ENCODE data around the gene JTB.

Gene JTB

DNA sequence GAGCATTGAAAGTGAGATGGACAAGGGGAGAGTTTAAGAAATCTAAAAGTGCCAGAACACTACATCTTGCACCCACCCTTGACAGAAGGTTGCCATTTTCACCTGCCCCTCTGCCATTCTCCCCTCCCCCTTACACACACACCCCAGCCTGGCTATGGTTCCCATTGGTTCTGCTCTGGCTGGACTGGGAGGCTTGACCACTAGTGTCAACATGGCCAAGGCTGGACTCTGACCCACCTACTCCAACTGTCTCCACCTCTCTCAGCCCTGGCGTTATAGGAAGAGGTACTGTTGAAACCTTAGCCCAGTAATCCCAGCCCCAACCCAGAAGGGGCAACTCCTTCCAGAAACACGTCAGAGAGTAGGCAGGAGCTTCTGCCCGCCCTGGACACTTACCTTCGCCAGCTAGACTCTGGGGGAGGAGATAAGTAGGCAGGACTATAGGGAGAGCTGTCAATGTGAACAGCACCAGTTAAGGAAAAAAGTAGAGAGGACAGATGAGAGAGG is 23.6 kb downstream of the JTB start:
- DNase-seq, result no peak

DNA sequence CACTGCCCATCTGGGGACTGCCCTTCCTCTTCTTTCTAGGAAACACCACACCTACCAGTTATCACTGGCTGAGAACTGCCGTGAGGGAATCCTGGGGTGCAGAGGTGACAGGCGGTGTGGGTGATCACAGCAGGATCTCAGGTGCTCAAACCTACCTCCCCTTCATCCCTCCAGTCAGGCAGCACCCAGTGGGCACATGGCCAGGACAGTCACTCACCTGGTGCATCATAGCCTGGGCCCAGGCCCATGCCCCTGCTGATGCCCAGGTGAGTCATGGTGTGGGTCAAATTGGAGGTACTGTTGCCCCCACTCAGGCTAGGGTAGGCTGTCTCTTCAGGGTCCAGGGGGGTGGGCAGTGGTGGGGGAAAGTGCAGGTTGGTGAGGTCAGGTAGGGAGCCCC is 25.7 kb downstream of the JTB start:
- DNase-seq, result no peak

DNA sequence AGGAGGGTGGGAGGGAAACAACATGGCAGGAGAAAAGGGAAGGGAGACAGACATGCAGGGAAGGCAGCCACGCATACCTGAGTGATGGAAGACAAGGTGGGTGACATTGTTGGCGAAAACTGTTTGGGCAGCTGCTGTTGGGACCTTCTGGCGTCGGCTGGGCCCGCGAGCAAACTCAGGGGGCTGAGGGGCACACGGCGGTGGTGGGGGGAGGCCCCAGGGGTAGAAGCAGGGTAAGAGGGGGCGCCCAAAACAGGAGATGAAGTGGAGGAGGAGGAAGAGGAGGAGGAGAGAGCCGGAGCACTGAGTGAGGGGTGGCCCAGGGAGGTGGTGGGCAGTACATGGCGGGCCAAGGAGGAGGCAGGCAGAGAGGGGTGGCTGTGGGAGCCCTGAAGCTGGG is 26.3 kb downstream of the JTB start:
- DNase-seq, result no peak

DNA sequence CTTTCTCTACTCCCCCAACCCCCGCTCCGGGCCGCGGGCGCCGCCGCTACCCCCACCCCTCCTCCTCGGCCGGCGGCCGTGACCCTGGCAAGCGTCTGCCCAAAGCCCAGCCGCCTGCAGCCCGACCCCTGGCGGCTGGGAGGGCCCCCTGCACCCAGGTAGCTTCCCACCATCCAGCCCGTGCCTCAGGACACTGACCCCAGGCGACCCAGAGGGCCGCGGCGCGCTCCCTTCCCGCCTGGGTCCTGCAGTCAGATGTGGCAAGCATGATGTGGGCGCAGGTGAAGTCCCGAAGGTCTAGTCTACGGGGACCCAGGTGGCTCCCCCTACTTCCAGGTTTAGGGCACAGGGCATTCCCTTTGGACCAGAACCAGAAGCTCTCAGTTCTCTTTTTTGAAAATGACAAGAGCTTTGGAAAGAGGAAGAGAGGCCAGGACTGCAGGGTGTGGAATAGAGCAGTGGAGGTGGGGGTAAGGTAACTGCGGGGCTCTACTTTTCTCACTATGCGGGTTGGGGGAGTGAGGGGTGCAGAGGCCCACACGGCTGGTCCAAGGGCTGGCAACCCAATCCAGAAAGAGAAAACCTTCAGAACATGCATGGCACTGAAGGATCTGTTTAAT is 30.7 kb downstream of the JTB start, which contains the start of gene DENND4B:
Gene DENND4B, minus strand, starts transcription at position 97 of the 620 bp plus-strand sequence. CDS start 2,344 bp downstream, outside the sequence.
- DNase-seq, result peak; percentile 79 to 93 (median 82)

DNA sequence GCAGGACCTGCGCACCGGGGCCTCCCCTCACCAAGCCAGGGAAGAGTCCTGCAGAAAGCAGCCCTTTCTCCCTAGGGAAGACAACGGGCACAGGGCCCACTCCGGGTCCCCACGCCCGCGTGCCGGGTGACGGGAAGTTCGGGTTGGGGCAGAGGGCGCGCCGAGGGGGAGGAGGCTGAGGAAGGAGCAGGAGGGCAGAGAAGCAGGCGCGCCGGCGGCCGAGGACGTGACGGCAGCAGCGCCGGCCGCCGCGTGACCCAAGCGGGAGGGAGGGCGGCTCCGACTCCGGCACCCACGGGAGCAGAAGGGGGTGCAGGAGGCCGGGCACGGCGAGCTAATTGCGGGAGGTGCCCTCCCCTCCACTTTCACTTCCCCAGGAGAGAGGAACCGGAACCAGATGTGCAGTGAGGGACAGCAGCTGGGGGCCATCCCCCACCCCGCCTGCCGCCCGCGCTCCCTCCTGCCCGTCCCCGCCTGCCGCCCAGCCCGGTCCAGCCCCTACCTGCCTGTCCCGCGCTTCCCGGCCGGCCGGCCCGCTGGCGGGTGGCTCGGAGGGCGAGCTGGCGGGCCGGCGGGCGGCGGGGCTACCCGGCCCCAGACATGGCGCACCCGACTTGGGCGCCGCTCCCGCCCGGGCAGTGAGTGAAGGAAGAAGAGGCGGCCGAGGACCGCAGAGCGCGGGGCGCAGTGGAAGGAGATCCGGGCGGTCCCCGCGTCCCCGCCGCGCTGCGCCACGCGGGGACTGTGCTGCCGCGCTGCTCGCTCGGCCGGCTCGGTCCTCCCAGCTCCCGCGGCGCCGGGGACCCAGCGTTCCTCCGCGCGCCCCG is 31.5 kb downstream of the JTB start:
- DNase-seq, result peak; percentile 47 to 79 (median 63)

DNA sequence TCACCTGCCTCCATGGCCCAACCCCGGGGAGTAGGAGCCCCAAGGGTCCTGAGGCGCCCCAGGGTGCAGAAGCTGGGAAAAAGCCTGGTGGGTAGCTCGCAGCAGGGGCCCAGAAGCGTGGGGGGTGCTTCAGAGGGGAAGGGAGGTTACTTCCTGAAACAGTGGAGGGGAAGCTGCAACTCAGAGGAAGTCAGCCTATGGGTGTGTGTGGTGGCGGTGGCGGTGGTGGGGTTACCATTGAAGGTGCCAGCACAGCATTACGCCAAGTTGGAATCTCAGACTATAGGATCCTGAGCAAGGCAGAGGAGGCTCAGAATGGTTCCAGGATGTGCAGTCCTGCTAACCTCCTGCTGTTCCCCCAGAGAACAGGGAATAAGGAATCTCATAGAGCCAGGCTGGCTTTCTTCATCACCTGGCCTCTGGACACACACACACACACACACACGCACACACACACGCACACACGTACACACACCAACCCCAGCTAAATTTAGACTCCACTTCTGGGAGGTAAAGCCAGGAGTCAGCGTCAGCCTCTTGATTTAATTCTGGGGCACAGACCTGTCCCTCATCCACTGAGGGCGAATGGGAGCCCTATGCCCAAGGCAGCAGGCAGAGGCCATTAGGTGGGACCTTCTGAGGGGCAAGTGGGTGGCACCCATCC is 32.2 kb downstream of the JTB start:
- peak in 2 of 3 experiments; percentile 32 to 63 for DNase-seq

DNA sequence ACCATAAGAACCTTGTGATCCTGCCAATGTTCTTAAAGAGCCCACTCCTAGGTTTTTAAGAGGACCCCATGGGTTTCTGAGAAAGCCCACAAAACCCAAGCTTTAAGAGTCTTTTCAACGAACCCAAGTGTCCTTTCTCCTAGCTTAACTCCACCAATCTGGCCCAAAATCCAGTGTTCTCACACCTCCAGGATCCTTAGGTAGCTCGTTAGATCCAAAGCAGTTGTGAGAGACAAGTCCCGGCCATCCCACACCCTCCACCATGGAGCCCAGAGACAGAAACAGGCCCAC is 32.7 kb downstream of the JTB start:
- DNase-seq, result no peak

DNA sequence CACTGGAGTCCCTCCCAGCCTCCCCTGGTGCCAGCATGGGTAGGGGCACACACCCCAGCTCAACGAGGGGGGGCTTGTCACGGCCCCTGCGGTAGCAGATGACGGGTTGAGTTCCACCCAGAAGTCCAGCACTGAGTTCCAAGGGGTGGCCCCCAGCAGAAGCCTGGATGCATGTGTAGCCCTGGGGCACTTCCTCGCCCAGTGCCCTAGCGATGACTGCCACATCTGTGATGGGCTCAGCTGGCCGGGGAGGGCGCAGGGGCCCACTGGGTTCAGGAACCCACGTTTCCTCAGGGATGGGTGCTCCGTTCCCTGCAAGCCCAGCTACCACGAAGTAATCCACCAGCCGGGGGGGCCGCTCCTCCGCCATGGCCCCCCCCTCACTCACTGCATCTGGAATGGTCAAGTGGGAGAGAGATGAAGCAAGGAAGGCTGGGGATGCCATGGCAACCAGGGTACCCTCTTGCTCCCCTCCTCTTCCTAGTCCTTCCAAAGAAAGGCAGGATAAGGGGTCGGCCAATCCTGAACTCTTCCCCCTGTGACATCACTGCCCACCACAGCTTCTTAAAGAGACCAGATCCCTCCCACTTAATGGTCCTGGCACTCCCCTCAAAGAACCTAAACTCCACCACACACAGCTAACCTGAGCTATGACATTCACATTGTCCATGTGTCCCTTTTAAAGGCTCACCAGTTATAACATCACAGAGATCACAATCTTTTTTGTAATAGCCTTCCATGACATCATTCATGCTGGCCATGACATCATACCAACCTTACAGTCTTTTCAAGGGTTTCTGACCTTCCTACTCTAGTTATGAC is 33.3 kb downstream of the JTB start:
- no peak for DNase-seq

DNA sequence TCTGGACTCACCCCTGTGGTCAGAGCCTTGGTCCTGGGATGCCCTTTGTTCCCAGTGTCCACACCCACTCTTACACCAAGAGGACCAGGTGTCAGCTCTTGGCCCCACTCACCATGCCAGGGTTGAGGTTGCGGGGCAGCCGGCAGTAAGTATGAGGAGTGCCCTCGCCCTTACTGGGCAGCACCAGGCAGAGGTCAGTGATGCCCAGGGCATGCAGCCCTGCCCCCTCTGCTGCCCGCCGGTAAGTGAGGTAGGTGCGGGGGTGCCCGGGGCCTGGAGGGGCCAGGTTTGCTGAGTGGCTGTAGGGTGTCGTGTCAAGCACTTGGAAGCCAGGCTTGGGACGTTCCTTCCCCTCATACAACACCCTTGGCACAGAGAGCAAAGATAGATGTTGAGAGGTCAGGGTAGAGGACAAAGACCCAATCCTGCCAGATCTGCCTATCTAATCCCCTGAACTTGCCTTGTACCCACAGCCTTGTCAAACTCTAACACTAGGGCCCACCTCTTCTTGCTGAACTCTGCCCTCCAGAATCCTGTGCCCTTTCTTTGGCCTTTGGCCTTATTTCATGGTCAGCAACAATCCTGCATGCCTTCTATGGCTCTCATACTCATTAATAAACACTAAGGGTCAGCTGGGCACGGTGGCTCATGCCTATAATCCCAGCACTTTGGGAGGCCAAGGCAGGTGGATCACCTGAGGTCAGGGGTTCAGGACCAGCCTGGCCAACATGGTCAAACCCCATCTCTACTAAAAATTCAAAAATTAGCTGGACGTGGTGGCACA is 34.5 kb downstream of the JTB start:
- DNase-seq, result no peak

DNA sequence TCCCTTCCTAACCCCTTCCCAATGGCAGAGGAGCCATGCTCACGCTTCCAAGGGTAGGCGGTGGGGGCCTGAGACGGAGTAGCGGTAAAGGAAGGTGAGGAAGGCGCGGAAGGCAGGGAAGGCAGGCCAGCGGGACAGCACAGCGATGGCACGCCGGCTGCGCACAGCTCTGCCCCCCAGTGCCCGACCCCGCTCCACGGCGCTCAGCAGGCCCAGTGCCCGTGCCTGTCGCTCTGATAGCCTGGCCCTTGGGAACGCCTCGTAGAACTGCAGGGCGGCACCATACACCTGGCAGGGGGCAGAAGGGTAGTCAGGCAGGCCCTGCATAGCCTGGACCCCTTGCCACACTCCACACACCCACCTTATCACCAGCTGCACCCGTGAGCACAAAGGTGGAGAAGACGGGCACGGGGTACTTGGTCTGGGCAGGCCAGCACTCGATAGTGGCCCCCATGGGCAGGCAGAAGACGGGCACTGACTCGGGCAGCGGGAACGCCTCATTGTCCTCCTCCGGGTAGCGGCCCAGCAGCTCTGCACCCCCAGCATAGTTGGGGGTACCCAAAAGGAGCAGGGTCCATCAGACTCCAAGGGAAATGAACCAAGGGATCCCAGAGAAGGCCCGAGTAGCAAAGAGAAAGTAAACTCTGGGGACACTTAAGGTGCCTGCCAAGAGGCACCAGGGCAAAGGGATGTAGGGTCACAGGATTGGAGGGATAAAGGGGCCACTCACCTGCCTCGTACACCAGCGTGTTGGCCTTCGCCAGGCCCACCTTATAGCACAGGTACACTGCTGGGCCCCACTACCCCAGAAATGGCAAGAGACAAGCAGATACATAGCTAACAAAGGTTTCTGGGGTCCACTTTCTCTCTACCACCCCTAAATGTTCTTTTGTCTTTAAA is 35.4 kb downstream of the JTB start:
- DNase-seq, result no peak

DNA sequence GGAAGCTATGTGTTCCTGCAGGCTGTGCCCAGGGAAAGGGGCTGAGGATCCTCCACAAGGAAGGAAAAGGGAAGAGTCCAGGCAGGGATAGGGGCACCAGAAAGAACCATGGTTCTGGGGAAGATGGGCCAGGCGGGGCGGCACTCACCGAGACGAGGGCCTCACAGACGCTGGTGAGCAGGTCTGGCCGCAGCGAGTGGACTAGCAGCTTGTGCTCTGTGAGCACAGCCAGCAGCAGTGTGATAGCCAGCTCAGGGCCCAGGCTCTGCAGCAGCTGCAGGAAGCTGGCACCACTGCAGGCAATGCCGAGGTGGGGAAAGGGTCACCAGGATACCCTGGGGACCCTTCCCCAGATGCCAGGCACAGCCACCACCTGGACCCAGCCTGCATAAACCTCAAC is 36.7 kb downstream of the JTB start:
- DNase-seq, result no peak

DNA sequence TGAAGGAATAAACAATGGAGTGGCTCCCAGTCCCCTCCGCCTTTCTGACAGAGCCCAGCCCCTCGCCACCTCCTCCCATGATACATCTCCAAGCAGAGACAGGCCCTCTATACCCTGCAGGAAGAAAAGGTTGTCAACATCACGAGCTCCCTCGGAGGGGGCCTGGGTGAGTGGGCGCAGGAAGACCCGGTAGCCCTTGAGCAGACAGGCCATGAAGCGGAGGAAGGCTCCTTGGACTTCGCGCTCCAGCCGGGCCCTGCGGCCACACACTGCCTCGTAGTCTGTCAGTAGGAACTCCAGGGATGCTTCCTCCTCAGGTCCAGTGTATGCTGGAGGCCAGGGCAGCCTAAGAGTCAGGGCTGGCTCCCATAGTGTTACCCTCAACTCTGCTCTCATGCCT is 38.0 kb downstream of the JTB start:
- DNase-seq, result no peak

DNA sequence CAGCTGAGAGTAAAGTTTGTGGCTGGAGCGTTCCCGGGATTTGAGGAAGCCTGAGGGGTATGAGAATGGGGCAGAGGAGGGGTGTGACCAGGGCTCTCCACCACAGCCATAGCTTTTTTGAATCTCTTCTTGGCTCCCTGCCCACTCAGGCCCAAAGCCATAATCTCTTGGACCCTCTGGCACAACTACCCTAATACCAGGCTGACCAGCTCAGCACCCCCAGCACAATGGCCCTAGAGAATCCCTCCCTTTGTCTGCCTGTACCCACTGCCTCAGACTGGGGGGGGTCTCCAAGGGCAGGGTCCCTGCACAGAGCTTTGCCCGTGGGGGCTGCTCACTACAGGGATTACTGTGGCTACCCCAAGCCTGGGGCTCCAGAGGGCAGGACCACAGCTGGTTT is 38.5 kb downstream of the JTB start:
- no peak for DNase-seq

DNA sequence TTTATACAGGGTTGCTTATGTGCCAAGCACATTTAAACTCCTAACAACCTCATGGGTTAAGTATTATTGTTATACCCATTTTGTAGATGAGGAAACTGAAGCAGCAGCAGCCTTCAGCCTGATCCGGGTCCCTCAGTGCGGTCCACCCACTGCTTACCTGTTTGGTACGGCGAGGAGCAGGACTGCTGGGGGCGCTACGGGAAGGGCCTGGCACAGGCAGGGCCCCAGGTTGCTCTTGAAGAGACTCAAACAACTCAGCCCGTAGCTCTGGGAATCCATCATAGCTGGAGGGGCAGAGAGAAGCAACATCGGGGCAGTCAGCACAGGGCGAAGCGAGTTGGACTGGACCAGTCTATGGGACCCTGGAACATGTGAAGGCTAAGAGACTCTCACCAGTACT is 40.1 kb downstream of the JTB start:
- no peak for DNase-seq

DNA sequence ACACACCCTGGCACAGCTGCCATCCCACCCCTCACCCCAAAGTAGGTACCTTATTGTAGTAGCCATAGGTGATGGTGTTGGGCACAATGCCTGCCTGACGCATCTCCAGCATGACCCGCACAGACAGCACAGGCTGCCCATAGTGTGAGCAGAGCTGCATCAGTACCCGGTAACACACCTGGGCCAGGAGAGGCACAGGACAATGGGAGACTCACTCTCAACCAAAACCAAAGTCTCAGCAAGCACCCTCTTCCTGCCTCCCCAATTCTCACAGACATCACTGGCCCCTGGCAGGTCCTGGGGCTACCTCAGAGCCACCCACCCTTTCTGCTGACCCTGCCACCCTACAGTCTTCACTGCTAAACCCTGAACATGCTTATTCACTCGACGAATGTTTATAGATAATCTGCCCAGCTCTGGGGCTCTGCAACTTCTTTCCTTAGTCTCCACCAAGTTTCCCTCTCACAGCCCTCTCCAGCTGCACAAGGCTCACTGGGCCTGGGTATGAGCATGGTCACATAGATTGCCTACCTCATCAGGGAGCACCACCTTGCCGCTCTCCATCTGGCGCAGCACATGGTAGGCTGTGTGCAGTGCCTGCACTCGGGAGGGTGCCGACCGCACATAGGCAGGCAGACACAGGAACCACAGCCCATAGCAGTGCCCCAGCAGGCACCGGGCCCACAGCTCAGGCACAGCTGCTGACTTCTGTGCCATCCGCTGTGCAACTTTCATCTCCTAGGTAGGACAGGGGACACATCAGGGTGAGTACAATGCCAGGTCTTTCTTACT is 41.3 kb downstream of the JTB start:
- DNase-seq, result no peak

DNA sequence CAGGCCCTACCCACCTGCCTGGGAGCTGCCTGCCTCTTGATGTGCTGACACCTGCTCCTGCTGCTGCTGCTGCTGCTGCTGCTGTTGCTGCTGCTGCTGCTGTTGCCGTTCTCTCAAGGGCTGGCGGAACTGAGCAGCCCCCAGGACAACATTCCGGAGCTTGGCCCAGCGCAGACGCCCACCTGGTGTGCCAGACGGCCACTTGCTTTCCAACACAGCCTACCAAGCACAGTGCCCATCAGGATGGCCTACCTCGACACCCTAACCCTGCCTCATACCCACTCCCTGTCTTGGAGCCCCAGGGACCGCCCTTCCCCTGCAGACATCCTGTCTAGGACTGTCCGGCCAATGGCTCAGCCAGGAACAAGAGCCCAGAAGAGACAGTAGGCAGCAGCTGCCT is 42.7 kb downstream of the JTB start:
- no peak for DNase-seq

DNA sequence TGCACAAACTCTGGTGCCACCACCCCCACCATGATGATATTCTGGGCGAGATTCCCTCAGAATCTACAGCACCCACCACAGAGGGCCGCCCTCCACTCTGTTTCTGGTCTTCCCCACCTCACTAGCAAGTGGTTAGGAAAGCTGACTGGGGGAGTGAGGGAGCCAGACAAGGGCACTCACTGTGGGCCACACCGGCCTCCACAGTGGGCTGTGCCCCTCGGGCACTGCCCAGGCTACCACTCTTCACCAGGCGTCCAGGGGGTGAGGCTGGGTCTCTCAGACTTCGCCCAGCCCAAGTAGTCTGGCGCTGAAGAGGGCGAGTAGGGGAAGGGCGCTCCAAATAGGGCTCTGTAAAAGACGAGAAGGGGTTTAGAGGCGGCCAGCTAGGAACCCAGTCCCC is 43.5 kb downstream of the JTB start:
- no peak for DNase-seq

DNA sequence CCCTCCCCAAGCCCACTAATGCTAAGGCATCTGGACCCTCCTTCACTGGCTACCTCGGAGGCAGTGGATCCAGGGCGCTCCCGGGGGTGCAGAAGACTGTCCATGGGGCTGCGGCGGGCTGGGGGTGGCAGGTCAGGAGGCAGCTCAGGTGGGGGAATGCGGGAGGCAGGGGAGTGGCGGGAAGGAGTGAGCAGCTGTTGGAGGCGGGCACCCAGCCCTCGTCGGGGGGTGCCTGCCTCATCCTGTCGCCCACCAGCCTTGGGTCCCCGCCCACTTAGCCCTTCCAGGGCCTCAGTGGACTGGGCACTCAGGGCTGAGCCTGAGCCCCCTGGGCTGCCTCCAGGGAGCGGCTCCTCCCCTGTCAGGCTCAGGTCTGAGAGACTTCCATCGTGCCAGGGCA is 44.0 kb downstream of the JTB start:
- DNase-seq, result no peak

DNA sequence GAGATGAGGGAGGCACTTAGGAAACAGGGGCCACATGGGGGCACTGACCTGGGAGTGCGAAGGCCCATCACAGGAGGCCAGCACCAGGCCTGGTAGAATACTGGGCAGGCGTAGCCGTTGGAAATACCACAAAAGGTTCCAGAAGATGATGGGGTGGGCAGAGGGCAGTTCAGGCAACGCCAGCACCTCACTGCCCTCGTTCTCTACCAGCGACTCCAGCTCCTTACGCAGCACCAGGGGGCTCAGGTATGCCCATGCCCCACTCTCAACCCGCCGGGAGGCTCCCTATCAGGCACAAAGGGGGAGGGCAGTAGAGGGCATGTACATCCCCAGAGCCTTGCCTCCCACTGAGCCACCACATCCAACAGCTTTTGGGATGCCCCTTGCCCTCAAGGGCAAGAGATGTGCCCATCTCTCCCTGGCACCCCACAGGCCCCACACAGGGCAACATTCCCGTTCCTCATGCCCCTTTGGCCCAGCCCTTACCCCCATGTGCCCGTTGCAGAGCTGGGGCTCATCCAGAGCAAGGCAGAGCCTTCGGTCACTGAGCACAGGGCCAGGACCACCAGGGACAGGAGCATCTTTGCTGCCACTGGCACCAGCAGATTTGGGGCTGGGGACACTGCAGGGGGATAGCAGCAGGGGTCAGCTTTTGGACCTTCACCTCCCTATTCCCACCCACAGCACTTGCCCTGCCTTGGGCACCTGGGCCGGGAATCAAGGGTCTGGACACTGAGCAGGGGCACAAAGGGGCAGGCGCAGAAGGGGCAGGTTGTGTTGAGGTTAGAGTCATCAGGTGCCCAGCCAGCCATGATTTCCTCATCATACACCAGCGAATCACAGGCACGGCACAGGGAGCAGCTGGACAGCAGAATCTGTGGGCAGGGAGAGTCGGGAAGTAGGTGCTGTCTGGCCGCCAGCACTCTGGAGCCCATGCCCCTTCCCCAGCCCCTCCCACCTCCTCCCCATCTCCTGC is 45.0 kb downstream of the JTB start:
- DNase-seq, result no peak

All from NCI-H1417 (cell line).